Measurements from ENCODE around the gene MLF2. TPM values are rescaled to one million over a fixed set of nuclear protein-coding genes. Genes with fewer than 3 reads are reported as not detected.

MLF2 gene
- total and polyA plus RNA-seq, 9 of the 15 experiments (the other 6 are each of a cell fraction or from before 2014, with no cell fraction given) = 11.4 to 190 (median 139) TPM

GRCh38 chr12:6774499-6775062 is 21.6 kb upstream of the MLF2 start:
- 78% methylated on average over 9 of the region's 15 CpGs for WGBS (ENCODE audit: insufficient coverage, low coverage, missing lambda C conversion rate)
- intact Hi-C loops (cut with micrococcal nuclease) (loop anchor here (5.0 kb wide), 2 partner anchors 53 to 157 kb away; partner anchors contain the start of gene P3H3), in situ Hi-C loops (cut with MboI) (no loop called here)
- BruUV-seq (replicated peaks) = no TSS peak
- Histone ChIP-seq H3K4me3 (no peak overlapping the region), H2AFZ (ENCODE audit: low read depth, low read length) (no peak overlapping the region), H3K4me2 (ENCODE audit: insufficient read depth, low read length) (no peak overlapping the region), H3K36me3 (ENCODE audit: control insufficient read depth, insufficient read depth, low read length) (peaks cover 19% of the 10 kb centered on the region; the same call in 2 of the 3 replicates), H3K79me2 (ENCODE audit: control insufficient read depth, insufficient read depth, low read length) (no peaks in the 10 kb centered on the region), H3K9me3 (replicated peaks; ENCODE audit: control insufficient read depth, insufficient read depth, low read depth, low read length) (no peaks in the 10 kb centered on the region), H4K20me1 (replicated peaks; ENCODE audit: control insufficient read depth, insufficient read depth, low read length) (no peaks in the 10 kb centered on the region), H3K27ac (ENCODE audit: extremely low read depth, low read depth, low read length) (no peak overlapping the region), H3K9ac (ENCODE audit: insufficient read depth in 1 of 2, low read depth in 2 of 2, low read length in 2 of 2) (no peak overlapping the region; a peak in 1 of 4 replicates), H3K27me3 (ENCODE audit: control insufficient read depth in 2 of 2, insufficient read depth in 2 of 2, low read length in 2 of 2) (no peaks in the 10 kb centered on the region), H3K4me1 (replicated peaks in 1 of 2; ENCODE audit: control insufficient read depth in 2 of 2, insufficient read depth in 2 of 2, low read length in 2 of 2) (peaks cover 5 to 45% of the 10 kb centered on the region in 2 experiments; a peak in 4 of 5 replicates), H3K9me1 (ENCODE audit: control insufficient read depth, insufficient read depth, low read length) (no peaks in the 10 kb centered on the region)
- TF ChIP-seq PTTG1 (tag; IDR thresholded peaks at IDR 0.05; ENCODE audit: low read depth) = no peak
- no peak for TF ChIP-seq GTF3C2 (IDR thresholded peaks at IDR 0.05; ENCODE audit: borderline replicate concordance, extremely low read depth, insufficient read length)
- ChIA-PET POLR2A (interaction anchor here (0.6 to 1.6 kb wide), 3 partner anchors 10 to 210 kb away, joined by 3 to 6 read pairs (median 3); partner anchors contain the start of gene COPS7A), CTCF (ENCODE audit: low intra/inter-chr PET ratio) (no interaction called here)
- DNase-seq (ENCODE audit: extremely low read depth in 1 of 4, low spot score in 3 of 4) (no peak), ATAC-seq (no peak), FAIRE-seq (no peak)

Measured in K562 (cell line).